ENCODE results near the gene DNAH8.

Gene DNAH8

DNA sequence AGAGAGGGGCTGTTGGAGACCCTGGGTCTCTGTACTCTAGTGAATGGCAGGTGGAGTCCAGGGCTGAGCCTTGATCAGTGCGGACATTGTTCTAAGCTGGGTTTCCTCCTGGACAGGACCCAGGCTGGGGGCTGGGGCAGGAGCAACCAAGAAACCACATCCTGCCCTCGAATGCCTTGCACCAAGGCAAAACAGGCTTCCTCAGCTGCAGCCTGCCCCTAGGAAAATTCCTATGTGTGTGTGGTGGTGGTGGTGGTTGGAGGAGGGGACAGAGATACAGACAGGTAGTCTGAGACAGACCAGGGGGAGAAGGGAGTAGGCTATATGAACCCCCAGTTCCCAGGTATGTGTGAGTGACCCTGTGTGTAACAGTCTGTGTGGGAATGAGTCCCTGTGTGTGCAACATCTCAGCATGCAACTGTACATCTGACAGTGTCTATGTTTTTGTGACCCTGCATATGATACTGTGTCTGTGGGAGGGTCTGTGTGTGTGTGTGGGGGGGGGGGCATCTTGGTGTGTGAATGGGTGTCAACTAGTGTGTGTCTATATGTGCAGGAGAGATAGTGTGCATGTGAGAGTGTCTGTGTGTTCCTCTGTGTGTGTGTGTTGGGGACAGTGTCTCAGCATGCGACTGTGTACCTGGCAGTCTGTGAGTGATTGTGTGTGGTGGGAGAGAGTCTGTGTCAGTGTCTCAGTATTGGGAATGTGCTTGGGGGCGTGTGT is 336.4 kb downstream of the DNAH8 start:
- no peak for DNase-seq (ENCODE audit: low spot score)

DNA sequence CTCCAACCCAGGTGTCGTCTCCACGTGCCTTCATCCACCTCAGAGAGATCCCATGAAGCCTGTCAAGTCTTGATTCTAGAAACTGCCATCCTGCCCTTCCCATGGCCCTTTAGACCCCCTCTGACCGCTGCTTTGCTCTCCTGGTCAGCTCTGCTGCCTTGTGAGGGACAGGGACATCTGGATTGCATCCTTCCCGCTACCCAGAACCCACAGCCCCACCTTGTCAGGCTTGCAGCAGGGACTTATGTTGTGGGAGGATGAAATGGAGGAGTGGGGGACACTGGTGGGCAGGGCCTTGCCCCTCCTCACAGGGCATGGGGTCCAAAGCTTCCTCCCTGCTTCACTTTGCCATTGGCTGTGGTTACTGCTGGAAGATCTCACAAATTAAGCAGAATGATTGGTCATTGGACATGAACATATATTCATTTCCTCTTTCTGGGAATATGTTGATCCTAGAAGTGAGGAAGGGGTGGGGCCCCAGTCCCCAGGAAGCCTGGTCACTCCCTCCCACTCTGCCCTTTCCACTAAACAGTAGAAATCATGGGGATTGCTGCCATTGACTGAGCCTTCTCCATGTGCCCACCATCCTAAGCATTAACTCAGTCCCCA is 338.0 kb downstream of the DNAH8 start:
- no peak for DNase-seq (ENCODE audit: low spot score)

DNA sequence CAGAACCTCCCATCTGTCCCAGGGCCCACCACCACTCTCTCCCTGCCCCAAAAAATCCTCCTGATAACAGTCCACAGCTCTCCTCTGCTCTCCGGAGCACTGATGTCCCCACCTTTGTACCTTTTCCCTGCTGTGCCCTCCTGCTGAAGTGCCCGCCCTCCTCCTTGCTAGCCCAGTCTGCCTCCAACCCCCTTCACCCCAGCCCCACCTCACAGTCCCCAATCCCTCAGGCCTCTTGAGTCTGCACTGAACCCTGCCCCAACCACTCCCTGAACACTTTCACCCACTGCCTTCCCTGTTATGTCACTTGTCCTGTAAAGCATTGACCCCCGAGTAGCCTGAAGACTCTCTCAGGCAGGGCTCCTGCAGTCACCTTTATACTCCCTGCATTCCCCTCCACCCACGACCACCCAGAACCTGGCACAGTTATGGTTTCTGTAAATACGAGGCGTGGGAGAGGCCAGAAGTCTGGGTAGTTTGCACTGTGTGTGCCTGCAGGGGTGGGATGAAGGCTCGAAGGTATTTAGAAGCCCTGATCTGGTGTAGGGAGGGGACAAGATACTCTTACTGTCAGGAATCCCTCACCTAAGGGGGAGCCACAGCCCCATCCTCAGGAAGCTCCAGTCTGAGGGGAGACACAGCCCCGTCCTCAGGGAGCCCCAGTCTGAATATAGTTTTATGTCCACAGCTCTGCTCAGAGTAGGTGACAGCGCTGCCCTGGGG is 338.9 kb downstream of the DNAH8 start:
- no peak for DNase-seq (ENCODE audit: low spot score)

DNA sequence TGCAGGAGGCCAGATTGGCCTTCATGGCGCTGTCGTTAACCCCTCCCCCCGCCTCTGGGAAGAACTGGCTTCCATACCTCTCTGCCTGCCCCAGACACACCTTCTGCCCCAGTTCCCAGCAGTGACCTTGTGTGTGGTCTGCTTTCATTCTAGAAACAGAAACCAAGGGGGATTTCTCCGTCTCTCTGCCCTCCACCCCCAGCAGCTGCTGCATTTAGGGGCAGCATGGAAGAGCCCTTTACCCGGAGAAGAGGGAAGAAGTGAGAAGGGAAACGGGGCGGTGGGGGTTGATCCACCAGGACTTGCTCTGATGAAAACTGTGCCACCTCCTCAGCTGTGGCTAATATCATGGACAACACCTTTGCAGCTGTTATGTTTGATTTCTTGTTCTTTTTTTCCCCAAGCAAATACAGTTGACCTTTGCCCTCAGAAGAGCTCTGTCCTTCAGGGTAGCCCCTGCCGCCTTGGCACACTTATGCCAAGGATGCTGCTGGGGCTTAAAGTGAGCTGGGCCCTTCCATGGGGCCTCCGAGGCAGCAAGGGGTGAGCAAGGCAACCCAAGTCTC is 339.5 kb downstream of the DNAH8 start:
- no peak for DNase-seq (ENCODE audit: low spot score)

GRCh38 chr6:39055661-39056060 is 340.6 kb downstream of the DNAH8 start:
- DNase-seq (ENCODE audit: low spot score), result no peak

- no peak for DNase-seq (ENCODE audit: low spot score)
Observed at GRCh38 chr6:39056191-39056590, 341.1 kb downstream of the DNAH8 start.

DNA sequence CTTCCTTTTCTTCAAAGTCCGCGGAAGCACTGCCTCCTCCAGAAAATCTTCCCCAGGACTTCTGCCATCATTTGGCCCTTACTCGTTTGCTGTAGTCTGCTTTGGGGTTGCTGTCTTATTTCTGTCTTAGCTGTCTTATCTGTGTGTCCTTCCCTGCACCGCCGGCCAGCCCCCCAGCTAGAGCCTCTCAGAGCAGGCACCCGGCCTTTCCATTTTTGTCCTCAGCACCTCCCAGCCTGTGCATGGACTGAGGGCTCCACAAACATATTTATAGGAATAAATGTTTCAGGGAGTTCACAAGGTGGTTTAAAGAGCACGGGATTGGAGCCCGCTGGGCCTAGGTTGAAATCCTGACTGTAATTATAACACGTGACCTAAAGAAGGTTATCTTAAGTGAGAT is 341.6 kb downstream of the DNAH8 start:
- DNase-seq (ENCODE audit: low spot score), result no peak

GRCh38 chr6:39057251-39058155 is 342.4 kb downstream of the DNAH8 start:
- no peak for DNase-seq (ENCODE audit: low spot score)

DNA sequence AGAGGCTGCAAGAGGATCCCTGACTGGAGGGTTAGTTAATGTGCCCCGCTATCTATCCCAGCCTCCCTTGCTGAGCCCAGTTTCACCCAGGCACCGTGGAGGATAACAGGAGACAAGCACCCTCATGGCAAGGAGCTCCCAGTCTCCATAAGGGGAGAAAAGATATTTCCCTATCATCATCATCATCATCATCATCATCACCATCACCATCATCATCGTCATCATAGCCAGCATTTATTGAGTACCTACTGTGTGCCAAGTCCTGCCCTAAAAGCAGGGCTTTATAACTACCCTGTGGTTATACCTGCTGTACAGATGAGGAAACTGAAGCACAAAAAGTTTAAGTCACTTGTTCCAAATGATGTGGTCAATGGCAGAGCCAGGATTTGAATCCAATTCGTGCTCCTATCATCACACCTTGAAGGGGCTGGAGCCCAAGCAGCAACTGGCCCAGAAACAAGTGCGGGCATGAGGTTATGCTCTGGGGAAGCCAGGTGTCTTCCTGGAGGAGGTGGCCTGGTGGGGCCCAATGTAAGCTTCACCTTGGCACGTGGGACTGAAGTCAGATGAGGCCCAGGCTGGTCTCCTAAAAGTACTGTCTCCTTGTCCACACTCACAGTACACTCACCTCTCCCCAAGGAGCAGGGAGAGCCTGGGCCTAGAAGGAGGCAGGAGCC is 343.5 kb downstream of the DNAH8 start:
- DNase-seq (ENCODE audit: low spot score), result no peak

GRCh38 chr6:39059496-39060310 is 344.6 kb downstream of the DNAH8 start:
- no peak for DNase-seq (ENCODE audit: low spot score)

- DNase-seq (ENCODE audit: low spot score), result no peak
Observed at GRCh38 chr6:39060467-39061160, 345.5 kb downstream of the DNAH8 start.

- no peak for DNase-seq (ENCODE audit: low spot score)
Observed at GRCh38 chr6:39061182-39061581, 346.1 kb downstream of the DNAH8 start.

DNA sequence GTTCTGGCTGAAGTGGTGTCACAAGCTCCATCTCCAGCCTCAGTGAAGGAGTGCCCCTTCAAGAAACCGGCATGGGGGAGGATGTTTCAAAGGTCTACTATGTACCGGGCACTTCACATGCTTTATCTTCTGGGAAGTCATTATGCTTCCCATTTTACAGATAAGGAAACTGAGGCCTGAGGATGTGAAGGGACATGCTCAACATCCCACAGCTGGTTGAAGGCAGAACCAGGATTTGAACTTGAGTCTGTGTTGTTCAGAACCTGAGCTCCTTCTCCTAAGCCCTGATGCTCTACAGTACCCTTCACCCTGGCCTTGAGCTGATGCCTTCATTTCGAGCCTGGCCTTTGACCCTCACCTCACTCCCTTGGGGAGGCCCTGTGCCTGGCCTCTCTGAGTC is 346.5 kb downstream of the DNAH8 start:
- DNase-seq (ENCODE audit: low spot score), result no peak

- no peak for DNase-seq (ENCODE audit: low spot score)
Observed at GRCh38 chr6:39062014-39062740, 347.1 kb downstream of the DNAH8 start.

DNA sequence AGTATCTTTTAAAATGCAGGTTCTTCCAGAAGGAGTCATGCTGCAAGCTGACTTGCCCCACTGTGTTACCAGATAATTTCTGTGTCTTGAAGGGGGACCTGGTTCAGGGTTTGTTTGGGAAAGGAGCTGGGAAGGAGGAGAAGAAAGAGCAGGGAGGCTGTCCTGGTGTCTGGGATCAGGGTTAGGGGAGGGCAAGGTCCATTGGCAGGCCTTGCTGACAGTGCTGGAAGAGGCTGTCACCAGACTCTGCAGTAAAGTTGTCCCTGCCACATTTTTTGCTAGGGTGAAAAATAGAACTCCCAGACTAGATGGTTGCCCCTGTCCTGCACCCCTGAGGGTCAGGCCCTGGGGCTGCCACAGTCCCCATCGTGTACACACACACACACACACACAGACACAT is 348.4 kb downstream of the DNAH8 start:
- no peak for DNase-seq (ENCODE audit: low spot score)

DNA sequence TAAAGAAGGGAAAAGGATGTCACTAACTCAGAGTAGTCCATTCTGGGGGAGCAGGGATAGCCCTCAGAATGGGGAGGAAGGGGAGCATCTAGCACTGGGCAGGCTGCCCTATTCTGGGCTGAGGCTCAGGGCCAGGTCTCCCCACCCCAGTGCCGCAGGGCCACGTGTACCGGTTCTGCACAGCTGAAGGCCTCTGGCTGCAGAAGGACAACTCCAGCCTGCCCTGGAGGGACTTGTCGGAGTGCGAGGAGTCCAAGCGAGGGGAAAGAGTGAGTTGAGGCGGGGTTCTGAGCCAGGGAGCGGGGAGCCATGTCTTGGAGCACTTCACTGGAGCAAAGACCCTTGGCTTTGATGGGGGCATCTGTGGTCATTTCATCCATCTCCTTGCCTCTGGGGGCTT is 350.4 kb downstream of the DNAH8 start:
- no peak for DNase-seq (ENCODE audit: low spot score)

DNA sequence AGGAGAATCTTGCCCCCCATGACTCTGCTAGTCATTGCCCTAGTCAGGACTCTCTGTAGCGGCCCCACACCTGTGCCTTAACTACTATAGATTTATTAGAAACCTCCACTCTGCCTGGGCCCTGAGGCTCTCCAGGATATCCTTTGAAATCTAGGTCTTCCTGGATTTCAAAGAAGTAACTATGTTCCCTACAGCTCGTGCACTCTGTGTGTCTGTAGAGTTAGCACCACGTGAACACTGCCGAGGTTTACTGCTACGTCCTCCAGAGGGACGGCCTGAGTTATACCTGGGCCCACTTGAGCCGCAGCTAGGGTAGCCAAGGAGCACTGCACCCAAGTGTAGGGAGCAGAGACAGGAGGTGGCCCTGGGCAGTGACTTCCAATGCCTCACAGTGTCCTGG is 353.3 kb downstream of the DNAH8 start:
- no peak for DNase-seq (ENCODE audit: low spot score)

DNA sequence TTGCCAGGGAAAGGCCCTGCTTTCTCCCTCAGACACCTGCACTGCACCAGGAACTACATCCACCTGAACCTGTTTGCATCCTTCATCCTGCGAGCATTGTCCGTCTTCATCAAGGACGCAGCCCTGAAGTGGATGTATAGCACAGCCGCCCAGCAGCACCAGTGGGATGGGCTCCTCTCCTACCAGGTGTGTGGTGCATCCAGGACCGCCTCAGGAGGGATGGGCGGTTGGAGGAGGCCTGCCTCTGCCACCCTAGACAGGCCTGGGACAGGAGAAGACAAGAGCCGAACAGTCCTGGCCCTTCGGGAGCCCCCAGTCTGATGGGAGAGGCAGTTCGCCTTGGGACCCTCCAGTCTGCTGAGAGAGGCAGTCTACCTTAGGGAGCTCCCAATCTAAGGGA is 357.7 kb downstream of the DNAH8 start:
- no peak for DNase-seq (ENCODE audit: low spot score)

All from activated CD4-positive, alpha-beta T cell treated with anti-CD3 and anti-CD28 coated beads, Interleukin-2, Interleukin-4, amounts not matched to agents 100 ng/mL and 50 ng/mL, durations not matched to agents 16 hours and 8 hours (primary cell).